Activated T-cell treated with anti-CD3 and anti-CD28 coated beads, Interleukin-2, amount 50 U/mL, for 4 hours (primary cell): ENCODE measurements around the gene ATP8A2. TPM values are rescaled to one million over a fixed set of nuclear protein-coding genes. Genes with fewer than 3 reads are reported as not detected.

ENCODE experiments used
- ATAC-seq, 2 donors: fragments of 200-7000 bp; cut with Tn5 transposase; one replicate each; pipeline ENCODE4 v1.10.0; 2021
- DNase-seq: peaks from one replicate; pipeline ENCODE4 v3.0.0-alpha.2; 2020
- H3K27me3 Mint-ChIP-seq: one replicate; pipeline ENCODE4 v1.8.0; 2021; ENCODE audit warnings: low read depth, mixed read lengths
- H3K36me3 Mint-ChIP-seq: one replicate; pipeline ENCODE4 v1.8.0; 2022; ENCODE audit warnings: mixed read lengths; ENCODE audit not compliant: insufficient read depth
- H3K4me1 Mint-ChIP-seq: one replicate; pipeline ENCODE4 v1.8.0; 2021; ENCODE audit warnings: low read depth, mixed read lengths
- H3K4me3 Mint-ChIP-seq: one replicate; pipeline ENCODE4 v1.8.0; 2021; ENCODE audit warnings: mild to moderate bottlenecking, moderate library complexity, mixed read lengths
- H3K9me3 Mint-ChIP-seq: one replicate; pipeline ENCODE4 v1.8.0; 2021; ENCODE audit warnings: mixed read lengths
- total RNA-seq, 3 donors: library from RNA; stranded (reverse); gene quantifications; one replicate each; pipeline ENCODE4 v1.2.1, GENCODE V29; 2021

Gene ATP8A2
- total RNA-seq, 3 donors from 2014 or later = 0.22 to 0.56 (median 0.50) TPM

DNA sequence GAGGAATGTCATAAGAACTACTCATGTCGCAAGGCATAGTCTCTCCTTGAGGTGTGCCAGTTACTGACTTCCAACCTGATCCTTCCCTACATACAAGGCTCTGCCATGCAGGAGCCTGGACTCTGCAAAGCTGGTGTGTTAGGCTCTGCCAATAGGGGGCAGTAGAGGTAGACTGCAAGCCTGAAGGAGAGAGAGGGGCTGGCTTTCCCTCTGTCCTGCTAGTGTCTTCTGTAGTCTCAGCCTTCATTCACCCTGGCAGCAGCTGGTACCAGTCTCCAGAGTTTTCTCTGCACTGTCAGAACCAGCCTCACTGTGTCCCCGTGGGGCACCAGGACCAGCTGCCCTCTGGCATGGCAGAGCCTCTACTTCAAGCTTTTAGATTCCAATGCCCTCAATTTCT, 665.5 kb downstream of the ATP8A2 start:
- no peak overlapping the region for H3K4me3 Mint-ChIP-seq
- peaks cover 2% of the 10 kb centered on the region for H3K27me3 Mint-ChIP-seq
- ATAC-seq (peak in 1 of 2 donors; percentile 53), DNase-seq (peak; percentile 16)
- no peaks in the 10 kb centered on the region for H3K4me1 Mint-ChIP-seq
- no peaks in the 10 kb centered on the region for H3K9me3 Mint-ChIP-seq
- no peaks in the 10 kb centered on the region for H3K36me3 Mint-ChIP-seq

DNA sequence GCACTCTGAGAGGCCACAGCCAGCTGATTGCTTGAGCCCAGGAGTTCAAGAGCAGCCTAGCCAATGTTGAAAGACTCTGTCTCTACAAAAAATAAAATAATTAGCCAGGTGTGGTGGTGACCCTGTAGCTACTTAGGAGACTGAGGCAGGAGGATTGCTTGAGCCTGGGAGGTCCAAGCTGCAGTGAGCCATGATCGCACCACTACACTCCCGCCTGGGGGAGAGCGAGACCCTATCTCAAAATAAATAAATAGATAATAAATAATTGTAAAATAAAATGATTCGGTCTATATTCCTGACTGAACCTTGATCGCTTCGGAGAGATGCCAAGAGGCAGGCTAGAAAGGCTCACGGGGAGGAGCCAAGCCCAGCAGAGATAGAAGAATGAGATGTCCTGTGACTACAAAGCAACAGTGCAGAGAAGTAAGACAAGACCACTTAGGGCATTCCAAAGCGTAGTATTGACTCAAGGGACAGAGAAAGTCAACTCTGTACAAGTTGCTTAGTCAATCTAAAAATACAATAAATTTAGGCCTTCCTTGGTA, 667.2 kb downstream of the ATP8A2 start:
- Mint-ChIP-seq H3K4me1 (no peaks in the 10 kb centered on the region), H3K4me3 (no peak overlapping the region), H3K36me3 (no peaks in the 10 kb centered on the region), H3K9me3 (no peaks in the 10 kb centered on the region), H3K27me3 (peaks cover 2% of the 10 kb centered on the region)
- DNase-seq = no peak
- ATAC-seq = no peak

DNA sequence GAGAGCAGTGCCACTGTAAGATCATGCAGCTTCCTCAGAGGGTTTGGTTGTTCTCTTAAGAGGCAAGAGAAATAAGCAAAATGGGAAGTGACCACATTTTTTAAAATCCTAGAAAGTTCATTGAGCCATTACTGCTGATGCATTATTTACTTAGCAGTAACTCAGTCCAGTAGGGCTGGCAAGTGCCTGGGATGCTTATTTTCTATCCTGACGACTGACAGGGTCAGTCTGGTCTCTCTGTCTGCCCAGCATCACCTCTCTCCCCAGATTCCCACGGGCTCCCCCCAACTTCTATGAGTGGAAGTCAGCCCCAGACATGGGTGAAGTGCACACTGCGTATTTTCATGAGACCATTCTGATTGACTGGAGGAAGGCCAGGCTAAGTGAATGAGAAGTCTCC, 669.7 kb downstream of the ATP8A2 start:
- peaks cover 2% of the 10 kb centered on the region for H3K27me3 Mint-ChIP-seq

DNA sequence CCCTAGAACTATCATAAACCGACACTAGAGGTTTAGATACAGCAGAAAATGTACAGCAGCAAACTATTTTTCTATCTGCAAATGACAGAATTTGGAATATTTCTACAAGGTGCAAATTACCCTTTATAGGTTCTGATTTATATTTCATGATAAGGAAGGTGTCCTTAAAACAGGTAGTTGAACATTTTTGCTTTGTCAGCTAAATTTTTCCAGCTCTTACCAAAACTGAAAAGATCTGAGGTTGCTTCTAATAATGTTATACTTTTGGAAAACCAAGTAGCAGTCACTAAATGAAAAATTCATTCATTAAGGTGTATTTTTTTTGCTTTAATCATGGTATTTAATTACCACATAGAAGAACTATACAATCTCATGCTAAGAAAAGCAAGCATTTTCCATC, 671.0 kb downstream of the ATP8A2 start:
- Mint-ChIP-seq H3K36me3 (no peaks in the 10 kb centered on the region), H3K9me3 (no peaks in the 10 kb centered on the region)
- no peak for ATAC-seq

More for the DNA sequence above, 669.7 kb downstream of the ATP8A2 start:
- H3K9me3 Mint-ChIP-seq = no peaks in the 10 kb centered on the region
- DNase-seq (no peak), ATAC-seq (no peak)
- H3K4me3 Mint-ChIP-seq = no peak overlapping the region
- no peaks in the 10 kb centered on the region for H3K36me3 Mint-ChIP-seq
- H3K4me1 Mint-ChIP-seq = peaks cover 7% of the 10 kb centered on the region

DNA sequence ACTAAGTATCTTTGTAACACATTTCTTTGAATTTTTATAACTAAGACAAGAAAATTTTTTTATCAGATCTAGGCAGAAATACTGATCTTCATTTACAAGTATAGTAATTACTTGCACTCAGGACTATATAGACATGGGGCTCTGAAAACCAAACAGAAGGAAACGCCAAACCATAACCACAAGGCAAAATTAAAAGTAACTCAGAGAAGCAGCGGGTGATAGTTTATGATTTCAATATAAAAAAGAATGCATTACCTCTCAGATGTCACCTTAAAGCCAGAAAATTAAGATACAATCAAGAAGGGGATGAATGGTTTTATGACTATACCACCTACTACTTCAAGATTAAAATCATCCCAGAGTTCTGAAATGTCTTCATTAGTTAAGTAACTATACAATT, 673.4 kb downstream of the ATP8A2 start:
- Mint-ChIP-seq H3K9me3 (no peaks in the 10 kb centered on the region), H3K36me3 (no peaks in the 10 kb centered on the region), H3K27me3 (peaks cover 26% of the 10 kb centered on the region), H3K4me1 (peaks cover 13% of the 10 kb centered on the region), H3K4me3 (no peak overlapping the region)
- ATAC-seq (peak in 1 of 2 donors; percentile 62), DNase-seq (no peak)

More for the DNA sequence above, 671.0 kb downstream of the ATP8A2 start:
- H3K27me3 Mint-ChIP-seq = peaks cover 13% of the 10 kb centered on the region
- peaks cover 7% of the 10 kb centered on the region for H3K4me1 Mint-ChIP-seq
- no peak overlapping the region for H3K4me3 Mint-ChIP-seq
- no peak for DNase-seq

DNA sequence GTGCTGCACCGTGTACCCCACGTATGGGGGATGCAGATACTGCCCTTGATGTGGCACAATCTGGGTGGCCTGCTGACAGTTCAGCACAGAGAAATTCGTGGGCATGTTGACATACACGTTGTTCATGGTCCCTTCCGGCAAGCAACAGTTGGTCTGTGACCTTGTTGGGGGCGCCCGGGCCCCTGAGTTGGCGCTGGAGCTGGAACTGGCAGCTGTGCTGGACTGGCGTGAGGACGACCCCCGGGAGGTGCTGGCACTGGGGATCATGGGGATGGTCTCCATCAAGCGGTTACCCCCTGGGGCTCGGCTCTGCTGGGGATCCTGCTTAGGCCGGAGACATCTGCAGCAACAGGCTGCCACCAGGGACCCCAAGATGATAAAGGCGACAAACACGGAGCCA, 674.9 kb downstream of the ATP8A2 start:
- DNase-seq = no peak
- H3K4me1 Mint-ChIP-seq = peaks cover 13% of the 10 kb centered on the region
- no peaks in the 10 kb centered on the region for H3K9me3 Mint-ChIP-seq
- H3K27me3 Mint-ChIP-seq = peaks cover 27% of the 10 kb centered on the region
- no peak overlapping the region for H3K4me3 Mint-ChIP-seq
- no peaks in the 10 kb centered on the region for H3K36me3 Mint-ChIP-seq
- ATAC-seq = no peak

DNA sequence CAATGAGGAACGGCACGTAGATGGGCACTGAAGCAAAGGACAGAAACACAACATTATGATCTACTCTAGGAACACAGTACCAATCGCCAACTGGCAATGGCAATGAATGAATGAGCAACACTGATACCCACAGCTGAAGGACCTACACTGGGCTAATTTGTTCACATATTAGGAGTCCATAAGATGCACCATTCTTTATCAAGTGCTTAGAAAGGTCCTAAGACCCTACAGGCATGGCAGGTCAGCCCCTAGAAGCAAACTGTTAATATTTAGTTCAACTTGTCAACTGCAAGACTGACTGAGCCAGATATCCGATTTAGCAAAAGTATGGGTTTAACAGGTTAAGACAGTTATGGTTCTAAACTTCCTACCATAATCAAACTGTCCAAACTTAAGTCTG, 675.3 kb downstream of the ATP8A2 start:
- DNase-seq (no peak), ATAC-seq (no peak)
- Mint-ChIP-seq H3K36me3 (no peaks in the 10 kb centered on the region), H3K4me3 (no peak overlapping the region), H3K4me1 (peaks cover 13% of the 10 kb centered on the region), H3K27me3 (peaks cover 30% of the 10 kb centered on the region), H3K9me3 (no peaks in the 10 kb centered on the region)

DNA sequence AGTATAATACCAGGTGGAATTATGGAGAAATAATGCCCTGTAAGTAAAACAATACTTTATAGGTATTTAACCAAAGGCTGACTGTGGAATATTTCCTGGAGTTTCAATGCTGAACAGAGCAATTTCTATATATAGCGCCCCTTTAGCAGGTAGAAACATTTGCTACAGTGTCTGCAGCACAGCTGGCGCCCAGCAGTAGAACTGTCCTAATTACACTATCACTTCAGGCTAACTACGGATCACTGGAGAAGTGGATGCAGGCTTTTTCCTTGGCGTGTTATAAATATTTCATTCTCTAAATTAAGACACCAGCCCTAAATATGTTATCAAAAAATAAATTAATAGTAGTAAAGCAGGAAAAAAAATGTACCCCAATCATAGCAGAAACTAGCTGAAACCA, 677.0 kb downstream of the ATP8A2 start:
- Mint-ChIP-seq H3K4me3 (no peak overlapping the region), H3K4me1 (peaks cover 19% of the 10 kb centered on the region), H3K27me3 (peaks cover 40% of the 10 kb centered on the region), H3K9me3 (no peaks in the 10 kb centered on the region), H3K36me3 (no peaks in the 10 kb centered on the region)
- ATAC-seq (no peak), DNase-seq (no peak)

DNA sequence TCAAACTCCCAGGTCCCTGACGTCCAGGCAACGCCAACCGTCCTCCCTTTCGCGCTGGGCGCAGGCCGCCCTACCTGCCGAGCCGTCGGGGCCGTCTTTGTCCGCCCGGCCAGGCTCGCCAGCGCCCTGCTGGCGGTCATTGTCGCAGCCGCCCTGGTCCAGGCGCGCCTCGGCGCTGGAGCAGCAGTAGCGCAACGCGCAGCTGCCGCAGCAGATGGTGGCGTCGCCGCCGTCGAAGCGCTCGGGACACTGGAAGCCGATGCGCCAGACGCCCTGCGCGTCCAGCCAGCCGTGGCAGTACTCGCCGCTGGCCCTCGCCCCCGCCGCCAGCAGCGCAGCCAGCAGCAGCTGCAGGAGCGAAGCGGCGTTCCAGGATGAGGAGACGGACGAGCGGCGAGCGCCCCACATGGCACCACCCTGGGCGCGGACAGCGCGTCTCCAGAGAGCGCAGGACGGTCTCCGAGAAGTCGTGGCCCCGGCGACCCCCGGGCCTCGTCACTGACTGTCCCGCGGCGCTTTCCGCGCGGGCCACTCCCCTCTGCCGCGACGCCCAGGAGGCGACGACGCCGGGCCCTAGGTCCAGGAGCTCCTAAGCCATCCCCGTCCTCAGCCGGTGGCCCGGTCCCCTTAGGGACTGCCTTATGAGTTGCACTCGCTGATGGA, 678.9 kb downstream of the ATP8A2 start:
- H3K4me3 Mint-ChIP-seq = peak overlapping the region; percentile 52
- H3K9me3 Mint-ChIP-seq = no peaks in the 10 kb centered on the region
- H3K27me3 Mint-ChIP-seq = peaks cover 40% of the 10 kb centered on the region
- ATAC-seq (peak; percentile 21 to 26), DNase-seq (no peak)
- no peaks in the 10 kb centered on the region for H3K36me3 Mint-ChIP-seq
- H3K4me1 Mint-ChIP-seq = peaks cover 12% of the 10 kb centered on the region

DNA sequence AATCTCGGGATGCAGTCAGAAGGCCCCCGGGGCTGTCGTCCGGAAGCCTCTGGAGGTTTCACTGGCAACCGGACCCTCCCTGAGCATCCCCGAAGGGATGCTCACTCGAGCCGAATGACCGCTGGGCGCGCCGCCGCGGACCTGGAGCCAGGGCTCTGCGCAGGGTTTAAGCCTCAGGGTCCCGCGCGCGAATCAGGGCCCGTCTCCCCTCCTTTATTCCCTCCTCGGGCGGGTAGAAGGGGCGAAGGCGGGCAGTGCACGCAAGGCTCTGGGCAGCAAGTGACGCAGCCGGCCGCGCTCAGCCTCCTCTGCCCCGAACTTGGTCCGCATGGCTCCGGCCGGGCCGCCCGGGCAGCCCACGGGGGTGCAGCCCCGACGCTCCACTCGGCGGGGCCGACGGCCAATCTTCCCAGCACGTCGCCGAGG, 679.5 kb downstream of the ATP8A2 start:
- Mint-ChIP-seq H3K27me3 (peaks cover 40% of the 10 kb centered on the region), H3K4me1 (peaks cover 12% of the 10 kb centered on the region), H3K36me3 (no peaks in the 10 kb centered on the region), H3K4me3 (peak overlapping the region; percentile 52), H3K9me3 (no peaks in the 10 kb centered on the region)
- ATAC-seq (peak; percentile 14 to 25), DNase-seq (no peak)

DNA sequence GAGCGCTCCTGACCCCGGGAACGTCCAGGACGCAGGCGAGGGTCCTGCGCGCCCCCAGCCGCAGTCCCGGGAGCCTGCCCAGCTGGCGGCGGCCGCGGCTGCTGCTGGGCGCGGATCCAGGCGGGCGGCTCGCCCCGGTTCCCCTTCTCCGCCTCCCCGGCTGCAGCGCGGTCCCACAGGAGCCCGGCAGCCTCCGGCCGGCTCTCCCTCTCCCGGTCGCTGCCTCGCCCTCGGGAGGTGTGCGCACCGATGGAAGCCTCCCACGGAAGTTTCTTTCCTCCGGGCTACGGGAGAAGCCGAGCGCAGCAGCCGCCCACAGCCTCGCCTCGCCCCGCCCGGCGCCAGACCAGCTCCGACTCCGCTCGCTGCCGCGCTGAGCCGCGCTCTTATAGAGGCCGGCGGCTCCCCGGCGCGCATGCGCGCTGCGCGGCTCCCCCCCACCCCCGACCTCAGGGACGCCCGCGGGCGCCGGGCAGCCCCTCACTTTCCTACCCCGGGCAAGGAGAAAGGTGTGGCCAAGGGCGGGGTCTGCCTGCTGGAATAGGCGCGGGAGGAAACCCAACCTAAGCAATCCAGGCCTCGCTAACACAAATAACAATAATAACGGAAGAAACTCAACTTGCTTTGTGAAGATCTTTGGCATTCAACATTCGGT, 680.0 kb downstream of the ATP8A2 start, which contains the start of gene SHISA2:
SHISA2 (minus strand) TSS at position 360 of the 655 bp plus-strand sequence. CDS start 1,041 bp downstream, outside the sequence.
- Mint-ChIP-seq H3K27me3 (peaks cover 38% of the 10 kb centered on the region), H3K4me1 (peaks cover 12% of the 10 kb centered on the region), H3K36me3 (no peaks in the 10 kb centered on the region), H3K9me3 (no peaks in the 10 kb centered on the region), H3K4me3 (peak within 1 kb of the TSS; percentile 55)
- peak; percentile 57 for DNase-seq
- ATAC-seq = peak; percentile 85

DNA sequence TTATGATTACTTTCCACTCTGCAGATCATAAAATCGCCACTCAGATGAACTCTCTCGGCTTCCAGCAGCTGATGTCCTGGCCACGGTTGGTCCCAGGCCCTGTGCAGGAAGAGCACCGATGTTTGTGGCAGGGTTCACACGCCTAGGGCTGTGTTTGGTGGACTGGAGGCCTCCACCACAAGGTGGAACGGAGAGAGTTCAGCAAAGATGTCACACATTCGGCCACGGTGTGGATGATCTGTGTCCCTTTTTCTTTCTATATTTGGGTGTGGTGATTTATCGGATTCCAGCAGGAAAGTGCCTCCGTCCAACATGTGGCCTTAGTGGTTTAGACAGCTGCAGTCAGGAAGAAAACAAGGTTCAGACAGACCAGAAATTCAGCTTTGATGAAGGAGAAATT, 680.6 kb downstream of the ATP8A2 start:
- no peak for ATAC-seq
- peak overlapping the region; percentile 55 for H3K4me3 Mint-ChIP-seq
- H3K9me3 Mint-ChIP-seq = no peaks in the 10 kb centered on the region

DNA sequence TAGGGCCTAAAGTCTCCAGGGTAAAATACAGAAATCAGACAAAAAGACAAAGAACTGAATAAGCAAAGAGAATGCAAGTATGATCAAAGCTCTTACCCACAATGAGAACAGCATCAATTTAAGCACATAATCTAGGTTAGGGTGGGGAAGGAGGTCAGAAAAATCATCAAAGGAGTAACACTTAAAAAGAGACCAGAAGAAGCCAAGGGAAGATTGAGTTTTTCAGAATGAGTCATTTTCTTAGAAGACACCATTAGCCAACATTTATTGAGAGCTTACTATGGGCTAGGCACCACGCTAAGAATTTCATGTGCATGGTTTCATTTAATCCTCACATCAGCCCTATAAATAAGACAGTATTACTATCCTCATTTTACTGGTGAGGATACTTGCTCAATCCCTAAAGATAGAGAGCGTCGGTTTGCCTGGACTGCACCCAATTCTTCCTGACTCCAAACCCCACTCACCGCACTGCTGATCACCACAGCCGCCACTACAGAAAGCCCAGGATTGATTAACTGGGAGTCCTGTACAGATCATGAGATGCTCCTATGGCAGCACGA, 681.7 kb downstream of the ATP8A2 start:
- no peaks in the 10 kb centered on the region for H3K9me3 Mint-ChIP-seq
- no peak overlapping the region for H3K4me3 Mint-ChIP-seq
- peaks cover 27% of the 10 kb centered on the region for H3K27me3 Mint-ChIP-seq
- peaks cover 12% of the 10 kb centered on the region for H3K4me1 Mint-ChIP-seq
- no peak for DNase-seq
- no peaks in the 10 kb centered on the region for H3K36me3 Mint-ChIP-seq
- ATAC-seq = no peak

More for the DNA sequence above, 680.6 kb downstream of the ATP8A2 start:
- Mint-ChIP-seq H3K27me3 (peaks cover 34% of the 10 kb centered on the region), H3K4me1 (peaks cover 12% of the 10 kb centered on the region), H3K36me3 (no peaks in the 10 kb centered on the region)
- no peak for DNase-seq

DNA sequence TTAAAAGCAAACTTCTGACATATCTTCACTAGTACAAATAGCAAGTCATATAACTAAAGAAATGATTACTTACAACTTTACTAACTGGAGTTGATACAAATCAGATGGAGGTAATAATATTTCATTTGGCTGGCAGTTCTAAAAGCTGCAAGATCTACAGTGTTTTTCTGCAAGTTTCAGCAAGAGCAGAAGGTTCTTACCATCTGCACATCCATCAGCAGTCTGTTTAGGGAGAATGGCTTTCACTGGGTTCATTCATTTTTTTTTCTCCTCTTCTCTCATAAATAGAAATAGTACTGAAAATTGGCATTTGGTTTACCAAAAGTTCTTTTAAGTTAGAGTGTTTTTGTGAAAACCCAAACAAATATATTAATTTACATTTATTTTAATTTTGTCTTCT, 683.1 kb downstream of the ATP8A2 start:
- DNase-seq (no peak), ATAC-seq (no peak)
- Mint-ChIP-seq H3K4me3 (no peak overlapping the region), H3K9me3 (no peaks in the 10 kb centered on the region), H3K27me3 (peaks cover 17% of the 10 kb centered on the region), H3K36me3 (no peaks in the 10 kb centered on the region), H3K4me1 (peaks cover 7% of the 10 kb centered on the region)
